Activated gamma-delta T cell treated with anti-CD3 and anti-CD28 coated beads, Interleukin-2, amount 50 U/mL, for 16 hours (primary cell): ENCODE measurements around the gene VWA1.

Source experiments
- DNase-seq: peaks from one replicate; pipeline ENCODE4 v3.0.0-alpha.2; 2020; ENCODE audit warnings: low read depth

Gene VWA1, protein sequence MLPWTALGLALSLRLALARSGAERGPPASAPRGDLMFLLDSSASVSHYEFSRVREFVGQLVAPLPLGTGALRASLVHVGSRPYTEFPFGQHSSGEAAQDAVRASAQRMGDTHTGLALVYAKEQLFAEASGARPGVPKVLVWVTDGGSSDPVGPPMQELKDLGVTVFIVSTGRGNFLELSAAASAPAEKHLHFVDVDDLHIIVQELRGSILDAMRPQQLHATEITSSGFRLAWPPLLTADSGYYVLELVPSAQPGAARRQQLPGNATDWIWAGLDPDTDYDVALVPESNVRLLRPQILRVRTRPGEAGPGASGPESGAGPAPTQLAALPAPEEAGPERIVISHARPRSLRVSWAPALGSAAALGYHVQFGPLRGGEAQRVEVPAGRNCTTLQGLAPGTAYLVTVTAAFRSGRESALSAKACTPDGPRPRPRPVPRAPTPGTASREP

DNA sequence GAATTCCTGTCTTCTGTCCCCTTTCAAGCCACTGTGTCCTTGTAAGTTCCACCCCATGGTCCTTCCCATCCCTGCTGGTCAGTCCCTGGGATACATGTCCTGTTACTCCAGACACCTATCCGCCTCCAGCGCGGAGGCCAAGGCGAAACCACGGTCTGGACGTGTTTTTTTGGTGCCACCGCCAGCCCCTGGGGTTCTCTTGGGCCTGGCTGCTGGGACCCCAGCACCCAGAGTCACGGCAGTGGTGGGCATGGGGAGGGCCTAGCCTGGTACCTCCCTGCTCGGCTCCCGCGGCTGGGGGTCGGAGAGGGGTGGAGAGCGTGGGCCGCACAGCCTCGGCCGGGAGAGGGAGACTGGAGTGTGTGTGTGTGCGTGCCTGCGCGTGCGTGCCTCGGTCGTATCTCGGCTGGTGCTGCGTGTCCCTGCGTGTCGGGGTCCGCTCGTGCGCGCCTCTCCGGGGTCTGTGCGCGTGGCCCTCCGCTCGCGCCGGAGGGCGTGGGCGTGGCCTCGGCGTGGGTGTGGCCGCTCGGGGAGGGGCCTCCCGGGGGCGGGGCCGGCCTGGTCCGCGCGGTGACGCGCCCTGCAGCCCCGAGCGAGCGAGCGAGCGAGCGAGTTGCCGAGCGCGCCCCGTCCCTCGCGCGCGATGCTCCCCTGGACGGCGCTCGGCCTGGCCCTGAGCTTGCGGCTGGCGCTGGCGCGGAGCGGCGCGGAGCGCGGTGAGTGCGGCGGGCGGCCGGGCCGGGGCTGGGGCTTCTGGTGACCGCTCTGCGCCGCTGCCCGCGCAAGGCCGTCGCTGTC is at the start of gene VWA1:
Gene VWA1 (plus strand): TSS at position 585 of the 798 bp plus-strand sequence. CDS start 59 bp downstream, at position 644.
- no peak for DNase-seq

DNA sequence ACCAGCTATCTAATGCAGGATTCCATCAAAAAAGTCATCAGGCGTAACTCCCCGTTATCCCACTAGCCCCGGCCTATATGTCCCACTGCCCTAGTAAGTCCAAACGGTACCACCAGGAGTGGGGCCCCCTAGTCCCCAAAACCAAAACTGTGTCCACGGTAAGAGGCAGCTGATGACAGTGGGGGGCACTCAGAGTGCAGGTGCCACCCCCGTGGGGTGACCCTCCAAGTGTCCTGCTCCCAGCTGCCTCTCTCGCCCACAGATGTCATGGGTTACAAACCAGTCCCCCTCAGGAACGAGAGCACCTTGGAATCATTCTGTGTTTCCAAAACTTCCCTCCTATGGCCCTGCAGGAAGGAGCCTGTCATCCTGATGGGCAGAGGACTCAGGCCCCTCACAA is 49.6 kb upstream of the VWA1 start:
- no peak for DNase-seq

DNA sequence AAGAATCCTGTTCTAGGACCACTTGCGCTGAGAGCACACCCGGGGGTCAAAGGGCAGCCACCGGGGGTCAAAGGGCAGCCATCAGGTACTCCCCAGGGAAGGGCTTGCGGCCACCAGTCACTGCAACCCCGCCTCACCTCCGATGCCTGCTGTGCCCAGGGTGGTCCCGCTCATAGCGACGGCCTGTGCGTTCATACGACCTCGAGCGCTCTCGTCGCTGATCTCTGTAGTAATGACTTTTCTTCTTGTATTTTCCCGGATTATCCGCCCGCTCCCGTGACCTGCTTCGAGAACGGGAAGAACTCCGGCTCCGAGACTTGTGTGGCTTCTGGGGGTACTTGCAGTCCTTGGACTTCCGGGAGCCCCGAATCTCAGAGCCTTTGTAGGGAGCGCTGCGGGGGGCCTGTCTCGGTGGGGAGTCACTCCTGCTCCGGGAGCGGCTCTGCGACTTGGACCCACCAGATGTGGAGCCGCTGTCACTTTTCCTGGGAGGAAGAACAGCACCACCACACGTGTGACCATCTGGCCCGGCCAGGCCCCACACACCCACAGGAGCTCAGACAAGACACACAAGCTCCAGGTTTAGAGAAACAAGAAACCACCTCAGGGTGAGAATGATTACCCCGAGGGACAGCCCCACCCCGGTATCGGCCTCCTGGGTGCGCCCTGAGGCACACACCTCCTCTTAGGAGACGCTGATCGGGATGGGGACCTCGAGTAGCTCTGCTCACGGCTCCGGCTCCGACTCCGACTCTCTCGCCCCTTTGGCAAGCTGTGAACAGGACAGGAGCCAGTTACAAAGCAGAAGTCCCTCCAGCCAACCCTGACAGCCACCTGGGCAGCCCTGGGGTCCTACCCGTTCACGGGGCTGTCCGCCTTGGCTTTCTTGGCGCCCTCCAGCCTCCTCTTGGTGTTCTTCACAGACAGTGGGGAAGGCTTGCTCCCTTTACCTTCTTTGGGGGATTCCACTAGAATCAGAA is 48.1 kb upstream of the VWA1 start:
- DNase-seq = no peak

DNA sequence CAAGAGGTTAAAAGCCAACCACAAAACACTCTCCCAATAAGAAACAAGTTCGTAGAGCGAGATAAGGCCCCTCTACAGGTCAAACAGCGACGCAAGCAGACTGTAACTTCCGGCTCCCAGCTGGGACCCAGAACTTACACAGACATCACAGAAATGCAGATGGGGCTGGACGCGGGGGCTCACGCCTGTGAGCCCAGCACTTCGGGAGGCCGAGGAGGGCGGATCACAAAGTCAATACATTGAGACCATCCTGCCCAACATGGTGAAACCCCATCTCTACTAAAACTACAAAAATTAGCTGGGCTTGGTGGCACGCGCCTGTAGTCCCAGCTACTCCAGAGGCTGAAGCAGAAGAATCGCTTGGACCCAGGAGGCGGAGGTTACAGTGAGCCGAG is 47.4 kb upstream of the VWA1 start:
- no peak for DNase-seq

DNA sequence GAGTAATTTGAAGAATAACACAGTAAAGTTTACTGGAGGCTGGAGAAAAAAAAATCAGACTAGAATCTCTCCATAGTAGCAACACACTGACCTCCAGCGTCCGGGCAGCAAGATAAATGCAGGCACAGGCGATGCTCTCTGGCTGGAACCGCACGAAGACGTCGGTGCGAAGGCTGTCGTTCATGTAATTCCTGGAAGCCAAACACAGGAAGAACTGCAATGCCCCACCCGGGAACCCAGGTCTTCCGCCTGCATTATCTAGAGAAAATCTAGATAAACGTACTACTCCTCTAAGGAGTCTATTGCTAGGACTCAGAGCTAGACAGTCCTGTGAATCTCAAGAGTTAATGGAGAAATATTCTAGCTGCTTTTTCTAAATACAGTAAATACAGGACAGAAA is 44.8 kb upstream of the VWA1 start:
- no peak for DNase-seq

DNA sequence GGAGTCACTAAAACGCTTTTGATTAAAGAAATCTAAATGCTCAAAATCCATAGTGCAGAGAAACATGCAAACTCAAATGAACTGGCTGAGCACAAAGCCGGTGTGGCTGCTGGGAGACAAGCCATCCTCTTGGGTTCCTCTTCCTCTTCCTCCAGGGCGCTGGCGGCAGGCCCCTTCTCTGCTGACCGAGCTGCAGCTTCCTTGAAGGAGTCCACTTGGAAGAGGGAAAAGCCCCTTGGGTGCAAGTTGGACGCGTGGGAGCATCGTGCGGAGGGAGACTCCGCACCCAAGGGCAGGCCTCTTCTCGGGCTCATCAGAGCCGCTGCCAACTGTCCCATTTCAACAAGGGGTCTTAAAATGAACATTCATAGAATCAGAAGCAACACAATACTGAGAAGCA is 44.3 kb upstream of the VWA1 start:
- no peak for DNase-seq

DNA sequence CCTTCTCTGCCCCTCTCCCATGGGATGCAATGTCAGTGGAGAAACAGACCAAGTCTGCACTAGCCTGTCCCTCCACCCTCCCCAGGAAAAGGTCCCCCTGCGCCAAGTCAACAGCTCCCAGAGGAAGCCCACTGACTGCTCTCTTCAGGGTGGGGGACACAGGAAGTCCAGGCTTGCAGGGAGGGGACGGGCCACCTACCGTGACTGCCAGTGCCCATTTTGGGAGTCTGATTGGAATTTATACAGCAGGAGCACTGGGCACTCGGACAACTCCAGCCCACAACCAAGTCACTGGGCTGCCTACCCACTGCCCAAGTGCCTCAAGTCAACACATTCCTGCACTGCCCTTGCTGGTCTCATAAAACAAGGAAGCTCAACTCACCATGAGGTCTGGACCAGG is 42.5 kb upstream of the VWA1 start:
- no peak for DNase-seq

DNA sequence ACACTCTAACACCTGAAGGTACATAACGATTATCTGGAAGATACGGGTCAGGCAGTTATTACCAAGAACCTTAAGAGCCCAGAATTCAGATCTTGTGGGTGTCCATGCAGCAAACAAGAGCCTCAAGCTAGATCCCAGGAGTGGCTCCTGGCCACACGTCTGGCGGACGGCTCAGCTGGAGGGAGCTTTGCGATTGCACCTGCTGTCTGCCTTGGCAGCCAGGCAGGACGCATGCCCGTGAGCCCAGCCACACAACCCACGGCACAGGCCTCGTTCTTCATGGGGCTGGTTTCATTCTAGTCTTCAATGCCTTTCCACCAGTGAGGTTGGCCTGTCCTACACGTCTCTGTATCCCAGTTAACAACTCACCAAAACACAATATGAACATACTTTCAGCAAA is 42.1 kb upstream of the VWA1 start:
- no peak for DNase-seq

DNA sequence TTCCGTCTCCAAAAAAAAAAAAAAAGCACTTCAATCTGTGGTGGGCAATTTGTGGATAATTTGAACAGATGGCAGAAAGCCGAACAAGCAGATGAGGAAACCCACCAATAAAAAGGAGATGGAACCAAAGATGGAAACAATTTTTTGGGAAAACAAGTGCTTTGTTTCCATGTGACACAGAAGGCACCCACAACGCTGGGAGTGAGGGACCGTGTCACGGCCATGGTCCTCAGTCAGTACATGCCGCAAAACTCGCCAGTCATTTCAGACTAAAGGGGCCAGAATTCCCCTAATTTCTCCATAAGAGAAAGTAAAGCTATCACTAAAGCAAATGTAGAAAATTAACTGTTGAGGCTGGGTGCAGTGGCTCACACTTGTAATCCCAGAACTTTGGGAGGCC is 41.4 kb upstream of the VWA1 start:
- no peak for DNase-seq

DNA sequence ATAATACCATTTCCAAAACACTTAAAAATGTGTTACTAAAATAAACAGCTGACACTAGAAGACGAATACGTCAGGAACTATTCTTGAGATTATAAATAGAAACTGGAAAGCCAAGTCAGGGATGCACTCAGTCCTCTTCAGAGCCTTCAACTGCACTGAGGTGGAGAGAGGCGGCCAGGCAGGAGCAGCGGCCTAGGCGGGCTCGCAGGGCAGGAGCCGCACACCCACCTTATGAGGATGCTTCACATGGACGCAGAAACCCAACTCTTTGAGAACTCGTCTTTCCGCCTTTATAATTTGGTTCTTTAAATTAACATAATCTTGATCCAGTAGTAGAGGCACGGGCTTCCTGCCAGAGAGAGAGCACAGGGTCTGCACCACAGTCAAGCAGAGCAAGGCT is 40.3 kb upstream of the VWA1 start:
- no peak for DNase-seq

DNA sequence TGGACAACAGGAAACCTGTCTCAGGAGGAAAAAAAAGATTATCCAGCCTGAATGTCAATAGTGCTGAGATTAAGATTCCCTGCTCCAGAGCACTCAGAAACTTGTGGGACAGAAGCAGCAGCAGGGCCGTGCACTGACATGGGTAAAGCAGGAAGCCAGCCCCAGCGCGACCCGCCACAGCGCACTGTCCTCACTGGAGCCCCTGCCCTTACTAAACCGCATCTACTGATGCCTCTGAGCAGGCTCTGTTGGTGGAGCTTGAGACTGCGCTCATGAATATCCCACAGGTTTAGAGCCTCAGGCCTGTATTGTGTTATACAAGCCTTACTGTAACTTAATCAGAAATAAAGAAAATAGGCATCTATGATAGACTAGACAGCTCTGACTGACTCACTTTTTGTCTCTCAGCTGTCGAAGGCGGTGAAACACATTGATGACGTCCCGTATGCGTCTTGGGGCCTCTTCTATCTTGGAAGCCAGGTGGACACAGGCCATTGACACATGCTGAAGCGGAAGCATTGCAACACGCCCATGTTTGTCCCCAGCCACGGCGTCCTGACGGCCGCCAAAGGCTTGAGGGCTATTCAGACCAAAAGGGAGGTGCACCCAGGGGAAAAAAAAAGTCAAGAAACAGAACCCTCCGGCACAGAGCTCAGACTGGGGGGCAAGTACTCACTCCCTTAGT is 37.5 kb upstream of the VWA1 start:
- no peak for DNase-seq

DNA sequence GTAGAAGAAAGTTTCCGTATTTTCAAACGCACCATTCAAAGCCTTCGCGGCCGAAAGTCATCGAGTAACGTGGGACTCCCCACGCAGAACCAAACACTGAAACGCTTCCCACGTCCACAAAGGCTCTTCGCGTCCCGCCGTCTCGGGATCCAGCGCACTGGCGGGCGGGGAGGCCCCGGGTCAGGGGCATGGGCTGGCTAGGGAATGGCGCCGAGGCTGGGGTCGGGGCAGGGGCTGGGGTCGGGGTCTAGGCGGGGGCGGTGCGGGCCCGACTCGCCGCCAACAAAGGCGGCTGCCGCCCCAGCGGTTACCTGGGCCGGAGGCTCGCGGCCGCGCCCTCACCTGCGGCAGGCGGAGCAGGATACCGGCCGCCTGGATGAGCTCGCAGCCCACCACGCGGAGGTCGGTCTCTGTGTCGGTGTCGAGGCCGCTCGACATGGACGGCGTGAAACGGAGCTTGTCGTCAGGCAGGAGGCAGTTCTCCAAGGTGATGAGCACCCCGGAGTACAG is 36.8 kb upstream of the VWA1 start:
- no peak for DNase-seq

DNA sequence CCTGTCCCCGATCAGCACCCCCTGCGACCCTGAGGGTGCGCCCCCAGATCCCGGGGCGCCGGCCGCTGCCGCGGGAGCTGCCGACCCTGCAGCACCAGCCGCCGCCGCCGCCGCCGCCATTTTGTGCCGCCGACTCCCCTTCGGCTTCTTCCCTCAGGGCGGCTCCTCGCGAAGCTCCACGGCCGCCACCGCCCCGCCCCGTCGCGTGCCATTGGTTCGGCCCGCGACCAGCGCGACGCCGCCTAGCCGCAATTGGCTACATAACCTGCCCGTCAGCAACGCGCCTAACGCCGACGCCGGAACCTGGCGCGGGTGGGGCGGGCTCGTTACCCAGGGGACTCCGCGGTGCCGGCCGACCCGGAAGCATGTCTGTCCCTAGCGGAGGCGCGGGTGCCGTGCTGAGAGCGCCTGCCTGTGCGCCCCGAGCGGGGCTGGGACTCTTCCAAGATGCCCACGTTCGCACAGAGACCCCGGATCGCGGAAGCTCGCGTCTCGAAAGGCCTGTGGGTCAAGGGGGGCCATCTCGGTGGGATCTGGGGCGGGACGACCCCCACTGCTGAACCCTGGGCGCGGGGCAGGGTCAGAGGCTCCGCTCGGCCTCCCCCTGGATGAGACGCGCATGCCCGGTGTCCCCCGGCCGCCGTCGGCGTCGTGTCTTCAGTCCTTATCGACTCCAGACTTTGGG is 36.2 kb upstream of the VWA1 start, which contains the start of gene CCNL2:
Gene CCNL2 (minus strand): TSS at position 149 of the 685 bp plus-strand sequence. CDS start 29 bp downstream, at position 120.
- DNase-seq = peak; percentile 99

DNA sequence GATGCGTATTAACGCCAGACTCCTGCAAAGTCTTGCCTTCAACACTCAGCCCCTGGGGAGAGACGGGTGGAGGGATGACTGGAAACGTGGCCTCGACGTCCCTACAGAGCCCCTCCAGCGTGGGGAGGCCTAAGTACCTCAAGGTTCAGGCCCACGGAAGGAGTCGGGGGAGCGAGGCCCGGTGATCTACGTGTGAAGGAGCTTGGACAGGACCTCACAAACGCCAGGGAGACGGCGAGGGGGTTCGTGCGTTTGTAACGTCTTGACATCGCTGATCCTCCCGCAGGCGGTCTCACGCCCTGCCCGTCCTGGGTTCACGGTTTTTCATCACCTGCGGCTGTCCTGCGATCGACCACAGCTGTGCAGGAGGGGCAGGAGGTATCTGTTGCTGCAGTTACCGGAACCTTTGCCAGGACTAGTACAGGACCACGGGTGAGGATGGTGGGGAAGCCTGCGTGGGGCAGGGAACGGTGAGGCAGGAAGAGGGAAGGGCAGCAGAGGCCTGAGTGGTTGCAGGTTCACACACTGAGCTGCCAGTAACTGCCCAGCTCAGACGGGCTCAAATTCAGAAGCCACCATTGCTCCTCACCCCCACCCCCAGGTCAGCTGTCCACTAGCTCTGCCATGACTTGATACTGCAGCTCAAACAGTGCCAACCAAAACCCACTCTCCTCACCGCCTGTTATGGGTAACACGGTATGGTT is 35.5 kb upstream of the VWA1 start:
- DNase-seq = no peak

DNA sequence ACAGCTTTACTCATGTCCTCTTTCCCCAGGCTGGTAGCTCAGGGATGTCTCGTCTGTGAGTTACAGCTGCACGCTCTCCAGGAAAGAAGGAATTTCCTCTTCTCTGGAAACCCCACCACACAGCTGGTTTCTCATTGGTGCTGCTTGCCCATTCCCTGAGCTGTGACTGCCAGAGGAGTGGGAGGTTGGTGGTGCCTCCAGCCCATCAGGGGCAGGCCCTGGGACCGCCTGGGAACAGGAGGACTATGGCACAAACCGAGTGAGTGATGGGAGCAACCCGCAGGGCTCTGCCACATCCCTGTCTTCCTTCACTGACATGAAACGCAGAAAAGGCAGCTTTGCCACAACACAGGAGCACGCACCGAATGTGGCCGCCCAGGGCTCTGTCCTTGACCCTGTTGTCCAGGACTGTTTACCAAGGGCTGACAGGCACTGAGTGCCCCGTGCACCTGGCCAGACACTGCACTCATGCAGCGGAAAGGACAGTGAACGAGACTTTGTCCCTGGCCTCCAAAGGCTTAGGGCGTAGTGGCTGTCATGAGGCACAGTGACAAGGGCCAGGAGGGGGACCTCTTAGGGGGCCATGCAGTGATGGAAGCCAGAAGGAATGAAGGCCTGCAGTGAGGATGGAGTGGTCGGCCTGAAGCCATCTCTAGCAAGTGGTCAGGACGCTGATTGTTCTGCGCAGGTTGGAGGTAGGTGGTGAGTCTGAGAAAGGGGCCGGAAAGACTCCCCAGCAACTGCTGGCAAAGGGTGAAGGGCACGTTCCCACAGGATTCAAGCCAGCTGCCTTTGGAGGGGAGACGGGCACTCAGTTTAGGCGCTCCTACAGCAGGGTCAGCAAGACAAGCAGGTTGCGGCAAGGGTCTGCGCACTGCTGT is 34.7 kb upstream of the VWA1 start:
- no peak for DNase-seq

DNA sequence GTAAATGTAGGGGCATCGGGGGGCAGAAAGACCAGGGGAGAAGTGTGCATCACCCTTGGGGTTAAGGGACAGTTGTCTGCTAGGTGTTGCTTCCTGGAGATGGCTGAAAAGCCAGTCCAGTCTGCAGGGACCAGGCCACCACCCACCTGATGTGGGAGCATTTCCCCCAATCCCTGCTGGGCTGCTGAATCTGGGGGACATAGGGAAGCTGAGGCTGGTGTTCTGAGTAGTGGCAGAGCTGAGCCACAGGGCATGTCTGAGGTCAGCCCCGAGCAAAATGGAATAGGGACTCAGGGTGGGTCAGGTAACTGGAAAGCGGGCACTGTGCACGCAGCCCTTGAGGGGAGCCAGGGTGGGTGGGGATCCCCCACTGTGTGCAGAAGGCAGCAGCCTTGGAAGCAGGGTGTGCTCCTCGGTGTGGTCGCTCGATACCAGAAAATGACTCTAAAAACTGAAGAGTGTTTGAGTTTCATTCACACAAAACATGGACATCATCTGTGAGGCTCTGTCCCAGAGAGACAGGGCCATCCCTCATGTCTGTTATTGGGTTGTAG is 34.0 kb upstream of the VWA1 start:
- no peak for DNase-seq

DNA sequence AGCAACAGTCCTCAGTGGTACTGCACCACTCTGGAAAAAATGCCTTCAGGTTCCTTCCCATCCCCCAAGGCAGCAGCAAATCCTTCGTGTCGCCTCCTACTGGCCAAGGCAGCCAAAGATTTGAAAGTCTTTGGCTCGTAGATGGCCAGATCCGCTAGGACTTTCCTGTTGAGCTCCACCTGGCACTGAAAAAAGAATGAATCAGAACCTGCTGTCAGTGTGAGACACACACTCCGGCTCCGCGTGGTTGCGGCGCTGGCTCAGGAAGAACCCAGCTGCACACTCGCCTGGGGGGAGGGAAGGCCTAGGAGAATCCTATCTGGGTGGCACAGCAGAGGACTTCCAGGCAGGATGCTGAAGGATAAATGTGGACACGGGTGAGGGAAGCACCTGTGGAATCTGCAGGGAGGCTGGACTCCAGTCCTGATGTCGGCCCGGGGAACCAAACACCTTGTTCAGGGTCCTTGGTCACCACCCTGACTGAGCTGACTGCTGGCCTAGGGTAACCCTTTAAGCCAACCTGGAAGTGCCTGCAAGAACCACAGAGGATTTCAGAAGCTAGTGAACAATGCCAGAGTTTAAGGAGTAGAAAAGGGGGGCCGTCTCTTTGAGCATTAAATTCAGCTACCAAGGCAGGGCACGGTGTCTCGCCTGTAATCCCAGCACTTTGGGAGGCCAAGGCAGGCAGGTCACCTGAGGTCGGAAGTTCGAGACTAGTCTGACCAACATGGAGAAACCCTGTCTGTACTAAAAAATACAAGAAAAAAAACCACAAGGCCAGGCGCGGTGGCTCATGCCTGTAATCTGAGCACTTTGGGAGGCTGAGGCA is 33.2 kb upstream of the VWA1 start:
- DNase-seq = no peak
